IPS DF 6.9 (cell line): ENCODE results near the gene BORCS6.

ENCODE experiments used
- DNase-seq: peaks from one replicate; pipeline ENCODE4 v3.0.0-alpha.2; 2013; ENCODE audit warnings: low read depth, low spot score
- H3K27ac ChIP-seq: one replicate; pipeline ENCODE4 v1.5.1; 2013; ENCODE audit warnings: low read length, control low read depth
- H3K27me3 ChIP-seq: 2 replicates; pipeline ENCODE4 v1.6.1; 2013; ENCODE audit warnings: mild to moderate bottlenecking, low read length; ENCODE audit not compliant: control insufficient read depth, insufficient read depth
- H3K36me3 ChIP-seq: 2 replicates; pipeline ENCODE4 v1.6.1; 2013; ENCODE audit warnings: low read length; ENCODE audit not compliant: control insufficient read depth, insufficient read depth
- H3K4me1 ChIP-seq: 2 replicates; pipeline ENCODE4 v1.6.1; 2013; ENCODE audit warnings: low read length; ENCODE audit not compliant: control insufficient read depth, insufficient read depth
- H3K4me3 ChIP-seq: 2 replicates; pipeline ENCODE4 v1.5.1; 2013; ENCODE audit warnings: mild to moderate bottlenecking, low read length
- H3K9me3 ChIP-seq: 2 replicates; pipeline ENCODE4 v1.6.1; 2013; ENCODE audit warnings: low read length, inconsistent platforms; ENCODE audit not compliant: control insufficient read depth, insufficient read depth
- WGBS: extraction: QIAGEN DNeasy Blood & Tissue Kit; methylation state at CpG from one replicate; pipeline ENCODE4 v1.1.7; 2013; ENCODE audit warnings: mixed read lengths, missing lambda C conversion rate; ENCODE audit not compliant: insufficient read length, insufficient coverage; 5-methylcytosine and 5-hydroxymethylcytosine counted together

The BORCS6 gene

GRCh38 chr17:8189711-8190477, at the start of gene BORCS6:
Gene BORCS6, minus strand, starts transcription at chr17:8190180. Its CDS starts 40 bp downstream, at chr17:8190140.
- peaks cover 7% of the 10 kb centered on the region for H3K4me1 ChIP-seq
- no peaks in the 10 kb centered on the region for H3K27me3 ChIP-seq
- no CpG with 5 or more reads among the region's 70 CpGs for WGBS
- H3K9me3 ChIP-seq: no peaks in the 10 kb centered on the region
- H3K4me3 ChIP-seq: peak within 1 kb of the TSS; percentile 65; the same call in 1 of the 2 replicates
- peak; percentile 97 for DNase-seq
- H3K36me3 ChIP-seq: no peaks in the 10 kb centered on the region
- H3K27ac ChIP-seq: no peak within 1 kb of the TSS

GRCh38 chr17:8237886-8238285, 47.9 kb upstream of the BORCS6 start:
- no peak overlapping the region for H3K27ac ChIP-seq
- peaks cover 15% of the 10 kb centered on the region; the same call in 1 of the 2 replicates for H3K36me3 ChIP-seq
- no peaks in the 10 kb centered on the region for H3K4me1 ChIP-seq
- no CpG with 5 or more reads among the region's 4 CpGs for WGBS
- no peaks in the 10 kb centered on the region for H3K27me3 ChIP-seq
- H3K9me3 ChIP-seq: no peaks in the 10 kb centered on the region
- no peak overlapping the region for H3K4me3 ChIP-seq
- no peak for DNase-seq

GRCh38 chr17:8237175-8237574, 47.2 kb upstream of the BORCS6 start:
- WGBS: no CpG with 5 or more reads among the region's 7 CpGs
- H3K27me3 ChIP-seq: no peaks in the 10 kb centered on the region
- H3K36me3 ChIP-seq: peaks cover 19% of the 10 kb centered on the region
- no peak overlapping the region for H3K27ac ChIP-seq
- H3K4me1 ChIP-seq: no peaks in the 10 kb centered on the region
- no peak for DNase-seq
- no peak overlapping the region for H3K4me3 ChIP-seq
- no peaks in the 10 kb centered on the region for H3K9me3 ChIP-seq

- H3K36me3 ChIP-seq: peaks cover 26% of the 10 kb centered on the region
- DNase-seq: no peak
Measured at GRCh38 chr17:8235676-8236075, 45.7 kb upstream of the BORCS6 start.

GRCh38 chr17:8234361-8235270, 44.6 kb upstream of the BORCS6 start:
- Histone ChIP-seq H3K9me3 (no peaks in the 10 kb centered on the region), H3K27ac (no peak overlapping the region), H3K27me3 (no peaks in the 10 kb centered on the region), H3K4me1 (no peaks in the 10 kb centered on the region), H3K4me3 (no peak overlapping the region), H3K36me3 (peaks cover 33% of the 10 kb centered on the region)
- no peak for DNase-seq
- no CpG with 5 or more reads among the region's 21 CpGs for WGBS

More at GRCh38 chr17:8235676-8236075, 45.7 kb upstream of the BORCS6 start:
- no peaks in the 10 kb centered on the region for H3K27me3 ChIP-seq
- H3K27ac ChIP-seq: no peak overlapping the region
- no peaks in the 10 kb centered on the region for H3K9me3 ChIP-seq
- WGBS: no CpG with 5 or more reads among the region's 7 CpGs
- H3K4me3 ChIP-seq: no peak overlapping the region
- H3K4me1 ChIP-seq: no peaks in the 10 kb centered on the region

GRCh38 chr17:8231701-8232100, 41.7 kb upstream of the BORCS6 start:
- Histone ChIP-seq H3K27me3 (no peaks in the 10 kb centered on the region), H3K9me3 (no peaks in the 10 kb centered on the region), H3K36me3 (peaks cover 41% of the 10 kb centered on the region), H3K4me1 (no peaks in the 10 kb centered on the region), H3K4me3 (no peak overlapping the region), H3K27ac (no peak overlapping the region)
- no CpG with 5 or more reads among the region's 10 CpGs for WGBS
- DNase-seq: no peak

GRCh38 chr17:8227238-8227581, 37.2 kb upstream of the BORCS6 start:
- peaks cover 30% of the 10 kb centered on the region for H3K36me3 ChIP-seq
- no CpG with 5 or more reads among the region's 4 CpGs for WGBS
- no peaks in the 10 kb centered on the region for H3K9me3 ChIP-seq
- no peaks in the 10 kb centered on the region for H3K27me3 ChIP-seq
- H3K27ac ChIP-seq: no peak overlapping the region
- no peak for DNase-seq
- peak overlapping the region; percentile 27; the same call in 1 of the 2 replicates for H3K4me3 ChIP-seq
- no peaks in the 10 kb centered on the region for H3K4me1 ChIP-seq

- no peaks in the 10 kb centered on the region for H3K9me3 ChIP-seq
- H3K27ac ChIP-seq: no peak overlapping the region
- no CpG with 5 or more reads among the region's 32 CpGs for WGBS
- peak overlapping the region; percentile 76; the same call in 1 of the 2 replicates for H3K4me3 ChIP-seq
- H3K27me3 ChIP-seq: no peaks in the 10 kb centered on the region
- H3K36me3 ChIP-seq: peaks cover 26% of the 10 kb centered on the region
- no peak for DNase-seq
- H3K4me1 ChIP-seq: no peaks in the 10 kb centered on the region
Measured at GRCh38 chr17:8226536-8227237, 36.7 kb upstream of the BORCS6 start.

GRCh38 chr17:8225813-8226535, 36.0 kb upstream of the BORCS6 start:
- WGBS: no CpG with 5 or more reads among the region's 20 CpGs
- Histone ChIP-seq H3K27ac (no peak overlapping the region), H3K27me3 (no peaks in the 10 kb centered on the region), H3K9me3 (no peaks in the 10 kb centered on the region), H3K4me1 (no peaks in the 10 kb centered on the region), H3K36me3 (peaks cover 22% of the 10 kb centered on the region), H3K4me3 (peak overlapping the region; percentile 29; the same call in 1 of the 2 replicates)
- DNase-seq: no peak
